ENCODE data around the gene ALDH1L2.

DNA sequence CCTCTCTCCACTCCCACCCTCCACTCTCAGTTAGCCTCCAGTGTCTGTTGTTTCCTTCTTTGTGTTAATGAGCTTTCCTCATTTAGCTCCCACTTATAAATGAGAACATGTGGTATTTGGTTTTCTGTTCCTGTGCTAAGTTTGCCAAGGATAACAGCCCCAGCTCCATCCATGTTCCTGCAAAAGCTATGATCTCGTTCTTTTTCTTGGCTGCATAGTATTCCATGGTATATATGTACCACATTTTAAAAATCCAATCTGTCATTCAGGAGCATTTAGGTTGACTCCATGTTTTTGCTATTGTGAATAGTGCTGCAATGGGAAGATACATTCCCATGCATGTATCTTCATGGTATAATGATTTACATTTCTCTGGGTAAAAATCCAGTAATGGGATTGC lies 20.5 kb upstream of the ALDH1L2 start:
- TF ChIP-seq HNRNPUL1 (IDR thresholded peaks at IDR 0.05; ENCODE audit: low read length) (no peak), MTA1 (IDR thresholded peaks at IDR 0.05; ENCODE audit: borderline replicate concordance) (no peak), CEBPB (tag; IDR thresholded peaks at IDR 0.05) (no peak), CCAR2 (IDR thresholded peaks at IDR 0.05; ENCODE audit: low read depth, low read length) (no peak)
- TF ChIP-seq, protein P1, sequence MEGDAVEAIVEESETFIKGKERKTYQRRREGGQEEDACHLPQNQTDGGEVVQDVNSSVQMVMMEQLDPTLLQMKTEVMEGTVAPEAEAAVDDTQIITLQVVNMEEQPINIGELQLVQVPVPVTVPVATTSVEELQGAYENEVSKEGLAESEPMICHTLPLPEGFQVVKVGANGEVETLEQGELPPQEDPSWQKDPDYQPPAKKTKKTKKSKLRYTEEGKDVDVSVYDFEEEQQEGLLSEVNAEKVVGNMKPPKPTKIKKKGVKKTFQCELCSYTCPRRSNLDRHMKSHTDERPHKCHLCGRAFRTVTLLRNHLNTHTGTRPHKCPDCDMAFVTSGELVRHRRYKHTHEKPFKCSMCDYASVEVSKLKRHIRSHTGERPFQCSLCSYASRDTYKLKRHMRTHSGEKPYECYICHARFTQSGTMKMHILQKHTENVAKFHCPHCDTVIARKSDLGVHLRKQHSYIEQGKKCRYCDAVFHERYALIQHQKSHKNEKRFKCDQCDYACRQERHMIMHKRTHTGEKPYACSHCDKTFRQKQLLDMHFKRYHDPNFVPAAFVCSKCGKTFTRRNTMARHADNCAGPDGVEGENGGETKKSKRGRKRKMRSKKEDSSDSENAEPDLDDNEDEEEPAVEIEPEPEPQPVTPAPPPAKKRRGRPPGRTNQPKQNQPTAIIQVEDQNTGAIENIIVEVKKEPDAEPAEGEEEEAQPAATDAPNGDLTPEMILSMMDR (IDR thresholded peaks at IDR 0.05 in 2 of 3, conservative IDR thresholded peaks at IDR 0.05 in 1 of 3; ENCODE audit: insufficient read depth in 2 of 3, low read depth in 1 of 3, low read length in 3 of 3) = no peak

Measured in K562 (cell line).